Panc1 (cell line): ENCODE measurements around the gene CNRIP1. TPM values are rescaled to one million over a fixed set of nuclear protein-coding genes. Genes with fewer than 3 reads are reported as not detected.
A peak's percentile ranks its signal among the peaks of the same experiment; 100 is the strongest.

Source experiments
- ATAC-seq: fragments of 200-7000 bp; cut with Tn5 transposase; 2 replicates; pipeline ENCODE4 v1.9.1; 2020; ENCODE audit warnings: mild to moderate bottlenecking, moderate library complexity
- Bru-seq: library from RNA; stranded (reverse); fragments of 400-500 nt; gene quantifications from one replicate; lab custom pipeline; 2021; lab: Mats Ljungman, UMichigan
- BruChase-seq, 2 experiments: library from RNA; stranded (reverse); fragments of 400-500 nt; gene quantifications; one replicate each; lab custom pipeline; 2021; lab: Mats Ljungman, UMichigan
- BruUV-seq: library from RNA; stranded (reverse); fragments of 400-500 nt; replicated peaks from 2 replicates; lab custom pipeline; 2021; lab: Mats Ljungman, UMichigan
- CTCF ChIA-PET: fragments of 300-600 bp; sonication (Branson Sonifier 250); formaldehyde crosslinking; loops from one replicate; lab custom pipeline; 2022; ENCODE audit warnings: antibody characterized with exemption; lab: Charles Lee
- POLR2A ChIA-PET: fragments of 300-600 bp; sonication (Branson Sonifier 250); formaldehyde crosslinking; loops from one replicate; lab custom pipeline; 2022; ENCODE audit warnings: antibody characterized with exemption; lab: Charles Lee
- DNase-seq: peaks from one replicate; pipeline ENCODE4 v3.0.0-alpha.2; 2010; ENCODE audit warnings: low read depth, low spot score
- H3K27ac ChIP-seq: 2 replicates; pipeline ENCODE4 v1.5.1; 2011; ENCODE audit warnings: mild to moderate bottlenecking, low read length, inconsistent platforms
- H3K27me3 ChIP-seq: fragments of 200-500 bp; sonication (Bioruptor generic); 2 replicates; pipeline ENCODE4 v1.6.0; 2014; ENCODE audit warnings: low read length, inconsistent platforms; ENCODE audit not compliant: control insufficient read depth, insufficient read depth
- H3K36me3 ChIP-seq: fragments of 200-500 bp; sonication (Bioruptor generic); 2 replicates; pipeline ENCODE4 v1.5.1; 2014; ENCODE audit warnings: inconsistent platforms, mild to moderate bottlenecking, low read length, moderate library complexity; ENCODE audit not compliant: control insufficient read depth, insufficient read depth
- H3K4me1 ChIP-seq: 2 replicates; pipeline ENCODE4 v1.5.1; 2011; ENCODE audit warnings: inconsistent platforms, mild to moderate bottlenecking, low read length, moderate library complexity; ENCODE audit not compliant: control insufficient read depth, insufficient read depth
- H3K4me3 ChIP-seq, 2 experiments: 2 replicates each; pipeline ENCODE4 v1.5.1; 2011 to 2012; ENCODE audit warnings: low read depth in 2 of 2, low read length in 2 of 2, mild to moderate bottlenecking in 2 of 2, inconsistent platforms in 1 of 2, moderate library complexity in 1 of 2
- H3K9me3 ChIP-seq: fragments of 200-500 bp; sonication (Bioruptor generic); 2 replicates; pipeline ENCODE4 v1.5.1; 2014; ENCODE audit warnings: low read depth, mild to moderate bottlenecking, inconsistent platforms, low read length, moderate library complexity; ENCODE audit not compliant: control insufficient read depth, insufficient read depth
- CTCF ChIP-seq: fragments of 450-650 bp; IDR thresholded peaks from 2 replicates; pipeline ENCODE4 v1.5.1; 2017; ENCODE audit warnings: mild to moderate bottlenecking
- POLR2AphosphoS5 ChIP-seq: IDR thresholded peaks from 2 replicates; pipeline ENCODE4 v1.6.1; 2012; ENCODE audit warnings: mild to moderate bottlenecking, low read depth, low read length, moderate library complexity
- REST ChIP-seq, 2 experiments: IDR thresholded peaks; 2 replicates each; pipeline ENCODE4 v1.6.1; 2011 to 2012; ENCODE audit warnings: low read depth in 2 of 2, control low read depth in 1 of 2, low read length in 1 of 2, mild to moderate bottlenecking in 1 of 2, moderate library complexity in 1 of 2; ENCODE audit not compliant: insufficient read depth in 1 of 2
- SIN3A ChIP-seq: IDR thresholded peaks from 2 replicates; pipeline ENCODE4 v1.6.1; 2012; ENCODE audit warnings: low read depth, mild to moderate bottlenecking, low read length, moderate library complexity, borderline replicate concordance; ENCODE audit not compliant: insufficient read depth
- TCF7L2 ChIP-seq: IDR thresholded peaks from 2 replicates; pipeline ENCODE4 v1.6.1; 2011; ENCODE audit warnings: mild to moderate bottlenecking, low read depth, low read length, inconsistent platforms
- in situ Hi-C: cut with HindIII; loops from 2 replicates; pipeline ENCODE4 v1.10.0; 2016; ENCODE audit warnings: low sequenced_read_pairs, low pct_unique_long_range_greater_than_20kb
- intact Hi-C: fragments of 100-400 bp; cut with micrococcal nuclease; formaldehyde crosslinking; loops from one replicate; pipeline ENCODE4 v1.10.0; 2022; ENCODE audit not compliant: unreplicated experiment
- long read RNA-seq: library from polyadenylated mRNA; unstranded; transcript quantifications from one replicate; pipeline ENCODE4 v2.0.0, GENCODE V29; 2021; ENCODE audit not compliant: unreplicated experiment
- polyA plus RNA-seq: library from polyadenylated mRNA; unstranded; fragments of >200 nt; gene quantifications from one replicate; pipeline ENCODE4 v1.2.1, GENCODE V29; 2012; ENCODE audit warnings: missing spikeins; ENCODE audit not compliant: insufficient read length
- total RNA-seq: library from RNA; stranded (reverse); gene quantifications from one replicate; pipeline ENCODE4 v1.2.1, GENCODE V29; 2021; ENCODE audit not compliant: unreplicated experiment

Gene CNRIP1
- total RNA-seq (not detected), Bru-seq, nascent RNA (percentile 10 among the genes with signal in this experiment), BruChase-seq, experiment 1, labeled RNA remaining after a 2-hour chase (percentile 7 among the genes with signal in this experiment), BruChase-seq, experiment 2, labeled RNA remaining after a 6-hour chase (percentile 11 among the genes with signal in this experiment)
- polyA plus RNA-seq = not detected
- long read RNA-seq = 0 reads

GRCh38 chr2:68319398-68320117 is at the start of gene CNRIP1:
CNRIP1 (minus strand) TSS chr2:68319949; CDS start chr2:68319400, 549 bp downstream.
- ATAC-seq (peak; percentile 75), DNase-seq (no peak)
- intact Hi-C loops = no loop called here
- POLR2A ChIA-PET = no interaction called here
- no peaks in the 10 kb centered on the region for H3K36me3 ChIP-seq
- peaks cover 16% of the 10 kb centered on the region for H3K27me3 ChIP-seq
- H3K27ac ChIP-seq = no peak within 1 kb of the TSS
- H3K4me3 ChIP-seq = peak within 1 kb of the TSS; percentile 45 to 50
- CTCF ChIA-PET = interaction anchor here (0.6 kb wide), 1 partner anchor 29 kb away, joined by 4 read pairs; no protein-coding TSS in a partner anchor
- H3K4me1 ChIP-seq = 0 out of 2 replicates have a peak, but pooled peaks cover 4% of the 10 kb centered on the region
- no peaks in the 10 kb centered on the region for H3K9me3 ChIP-seq
- in situ Hi-C loops = no loop called here
- TF ChIP-seq TCF7L2 (no peak), CTCF (no peak), POLR2AphosphoS5 (no peak), REST (IDR thresholded peaks at IDR 0.05; ENCODE audit: insufficient read depth in 1 of 2, low read depth in 2 of 2, low read length in 1 of 2) (no peak), SIN3A (no peak)
- no TSS peak for BruUV-seq

- TF ChIP-seq REST (IDR thresholded peaks at IDR 0.05; ENCODE audit: insufficient read depth in 1 of 2, low read depth in 2 of 2, low read length in 1 of 2) (no peak), SIN3A (no peak), CTCF (no peak), POLR2AphosphoS5 (no peak), TCF7L2 (no peak)
- no peaks in the 10 kb centered on the region for H3K4me1 ChIP-seq
- H3K9me3 ChIP-seq = no peaks in the 10 kb centered on the region
- DNase-seq (no peak), ATAC-seq (no peak)
- H3K4me3 ChIP-seq = no peak overlapping the region
- ChIA-PET CTCF (interaction anchor here (0.5 kb wide), 1 partner anchor 120 kb away, joined by 3 read pairs; no protein-coding TSS in a partner anchor), POLR2A (no interaction called here)
- no peaks in the 10 kb centered on the region for H3K27me3 ChIP-seq
- no peaks in the 10 kb centered on the region for H3K36me3 ChIP-seq
- intact Hi-C loops (no loop called here), in situ Hi-C loops (no loop called here)
- H3K27ac ChIP-seq = no peak overlapping the region
- BruUV-seq = no TSS peak
Measured at GRCh38 chr2:68369337-68369734, 49.6 kb upstream of the CNRIP1 start.
